Fibroblast of the aortic adventitia (primary cell): Measurements from ENCODE around the gene MYT1. TPM values are rescaled to one million over a fixed set of nuclear protein-coding genes. Genes with fewer than 3 reads are reported as not detected.

Source experiments
- DNase-seq: peaks from one replicate; pipeline ENCODE4 v3.0.0-alpha.2; 2010; ENCODE audit warnings: low read depth
- H3K4me3 ChIP-seq: 2 replicates; pipeline ENCODE4 v1.5.1; 2011; ENCODE audit warnings: low read depth, mild to moderate bottlenecking, control low read depth, low read length, moderate library complexity
- CTCF ChIP-seq: IDR thresholded peaks from 2 replicates; pipeline ENCODE4 v1.5.1; 2011; ENCODE audit warnings: mild to moderate bottlenecking, low read length, control low read depth, inconsistent platforms; ENCODE audit not compliant: insufficient read depth
- total RNA-seq: library from RNA; depleted of rRNA; stranded (reverse); fragments of >200 nt; gene quantifications from 2 replicates; pipeline ENCODE4 v1.2.3, GENCODE V29; 2012; ENCODE audit warnings: low replicate concordance

The MYT1 gene
- total RNA-seq, 1 donor = not detected

- no peak for TF ChIP-seq CTCF
- H3K4me3 ChIP-seq = no peak overlapping the region
- no peak for DNase-seq
These were observed 62.7 kb downstream of the MYT1 start for GRCh38 chr20:64226686-64227580.

- DNase-seq = no peak
- H3K4me3 ChIP-seq = no peak overlapping the region
These were observed 63.9 kb downstream of the MYT1 start for GRCh38 chr20:64228086-64228653.

GRCh38 chr20:64228751-64229506 is 64.7 kb downstream of the MYT1 start:
- DNase-seq = no peak
- H3K4me3 ChIP-seq = no peak overlapping the region
- TF ChIP-seq CTCF = no peak

More at GRCh38 chr20:64228086-64228653, 63.9 kb downstream of the MYT1 start:
- TF ChIP-seq CTCF = no peak

GRCh38 chr20:64229507-64230061 is 65.3 kb downstream of the MYT1 start:
- no peak for TF ChIP-seq CTCF
- DNase-seq = no peak
- no peak overlapping the region for H3K4me3 ChIP-seq

GRCh38 chr20:64230461-64231145 is 66.4 kb downstream of the MYT1 start:
- H3K4me3 ChIP-seq = no peak overlapping the region
- DNase-seq = no peak
- no peak for TF ChIP-seq CTCF
